GM23248 (cell line): Measurements from ENCODE around the gene TRIM26. TPM values are rescaled to one million over a fixed set of nuclear protein-coding genes. Genes with fewer than 3 reads are reported as not detected.

Experiments
- DNase-seq: peaks from one replicate; pipeline ENCODE4 v3.0.0-alpha.2; 2015
- H2AFZ ChIP-seq: fragments of 200-600 bp; sonication (generic); 2 replicates; pipeline ENCODE4 v1.6.1; 2016; ENCODE audit warnings: antibody characterized with exemption
- H3F3A ChIP-seq: fragments of 200-600 bp; sonication (generic); 2 replicates; pipeline ENCODE4 v1.6.1; 2016; ENCODE audit warnings: mild to moderate bottlenecking, antibody characterized with exemption, mixed run types; ENCODE audit not compliant: insufficient read depth
- H3K27ac ChIP-seq: fragments of 200-600 bp; sonication (generic); 2 replicates; pipeline ENCODE4 v1.5.1; 2016; ENCODE audit warnings: mild to moderate bottlenecking
- H3K27me3 ChIP-seq: fragments of 200-600 bp; sonication (generic); replicated peaks from 2 replicates; pipeline ENCODE4 v1.6.1; 2016; ENCODE audit warnings: mild to moderate bottlenecking; ENCODE audit not compliant: insufficient read depth
- H3K36me3 ChIP-seq: fragments of 200-600 bp; sonication (generic); 2 replicates; pipeline ENCODE4 v1.6.1; 2016; ENCODE audit warnings: low read depth, mild to moderate bottlenecking
- H3K4me1 ChIP-seq: fragments of 200-600 bp; sonication (generic); 2 replicates; pipeline ENCODE4 v1.6.1; 2016; ENCODE audit warnings: mild to moderate bottlenecking; ENCODE audit not compliant: insufficient read depth
- H3K4me2 ChIP-seq: fragments of 200-600 bp; sonication (generic); one replicate; pipeline ENCODE4 v1.6.1; 2016; ENCODE audit warnings: mild to moderate bottlenecking; ENCODE audit not compliant: unreplicated experiment
- H3K4me3 ChIP-seq: fragments of 200-600 bp; sonication (generic); 2 replicates; pipeline ENCODE4 v1.5.1; 2016; ENCODE audit warnings: mild to moderate bottlenecking
- H3K79me2 ChIP-seq: fragments of 200-600 bp; sonication (generic); 2 replicates; pipeline ENCODE4 v1.6.1; 2016; ENCODE audit warnings: mild to moderate bottlenecking; ENCODE audit not compliant: insufficient read depth
- H3K9ac ChIP-seq: fragments of 200-600 bp; sonication (generic); 2 replicates; pipeline ENCODE4 v1.6.1; 2016; ENCODE audit warnings: mild to moderate bottlenecking
- H3K9me2 ChIP-seq: fragments of 200-600 bp; sonication (generic); 2 replicates; pipeline ENCODE4 v1.6.1; 2016; ENCODE audit warnings: mixed run types, mild to moderate bottlenecking, moderate library complexity; ENCODE audit not compliant: insufficient read depth
- H3K9me3 ChIP-seq: fragments of 200-600 bp; sonication (generic); one replicate; pipeline ENCODE4 v1.6.1; 2017; ENCODE audit warnings: low read depth
- H4K20me1 ChIP-seq: fragments of 200-600 bp; sonication (generic); 2 replicates; pipeline ENCODE4 v1.6.0; 2016; ENCODE audit not compliant: insufficient read depth
- EZH2 ChIP-seq: fragments of 200-600 bp; sonication (generic); IDR thresholded peaks from 2 replicates; pipeline ENCODE4 v1.6.1; 2018; ENCODE audit warnings: antibody characterized with exemption, mild to moderate bottlenecking; ENCODE audit not compliant: insufficient read depth, poor library complexity, severe bottlenecking
- EZH2phosphoT487 ChIP-seq: fragments of 200-600 bp; sonication (generic); IDR thresholded peaks from 2 replicates; pipeline ENCODE4 v1.6.1; 2018; ENCODE audit warnings: antibody characterized with exemption, moderate library complexity, mild to moderate bottlenecking, low read depth; ENCODE audit not compliant: insufficient read depth
- WGBS, 2 experiments: methylation state at CpG; one replicate each; pipeline ENCODE4 v1.1.6; 2015 to 2017; ENCODE audit warnings: low lambda C conversion rate in 2 of 2, low coverage in 1 of 2; ENCODE audit errors: missing lambda C conversion rate in 2 of 2; 5-methylcytosine and 5-hydroxymethylcytosine counted together
- in situ Hi-C: fragments of 300-500 bp; cut with MboI; formaldehyde crosslinking; loops from 2 replicates; pipeline ENCODE4 v1.15.0; 2020
- polyA plus RNA-seq: library from polyadenylated mRNA; unstranded; fragments of >200 nt; fragmentation: Nextera tagmentation; extraction: Ambion mirVana; gene quantifications from 2 replicates; pipeline ENCODE4 v1.2.1, GENCODE V29; 2016
- total RNA-seq: library from RNA; depleted of rRNA; stranded (reverse); fragments of >200 nt; shearing (Covaris generic); gene quantifications from 2 replicates; pipeline ENCODE4 v1.2.3, GENCODE V29; 2014

The TRIM26 gene
- total and polyA plus RNA-seq, 2 experiments from 2014 or later, result 22.9 to 30.7 TPM

- Histone ChIP-seq H3K4me3 (no peak overlapping the region), H3K4me1 (no peaks in the 10 kb centered on the region), H3K27me3 (no peaks in the 10 kb centered on the region), H3K9me3 (no peaks in the 10 kb centered on the region), H3K79me2 (no peaks in the 10 kb centered on the region), H4K20me1 (no peaks in the 10 kb centered on the region), H3K27ac (no peak overlapping the region), H3K9ac (no peak overlapping the region), H3F3A (no peaks in the 10 kb centered on the region), H3K36me3 (peaks cover 5% of the 10 kb centered on the region; the same call in 1 of the 2 replicates), H2AFZ (no peak overlapping the region), H3K9me2 (no peaks in the 10 kb centered on the region), H3K4me2 (no peak overlapping the region)
- WGBS, 2 experiments, result 81 to 90% methylated on average over 6 to 7 of the region's 7 CpGs
- no peak for DNase-seq
- TF ChIP-seq EZH2, result no peak
- no peak for TF ChIP-seq EZH2phosphoT487
- in situ Hi-C loops, result no loop called here
Observed at GRCh38 chr6:30192076-30192475, 21.1 kb downstream of the TRIM26 start.

GRCh38 chr6:30188541-30188940 lies 24.7 kb downstream of the TRIM26 start:
- Histone ChIP-seq H3K4me2 (no peak overlapping the region), H3K79me2 (no peaks in the 10 kb centered on the region), H3K27ac (no peak overlapping the region), H3K9me2 (no peaks in the 10 kb centered on the region), H3K4me3 (no peak overlapping the region), H3K9ac (no peak overlapping the region), H3K27me3 (no peaks in the 10 kb centered on the region), H3F3A (no peaks in the 10 kb centered on the region), H3K4me1 (no peaks in the 10 kb centered on the region), H3K36me3 (no peaks in the 10 kb centered on the region; the same call in 1 of the 2 replicates), H4K20me1 (no peaks in the 10 kb centered on the region), H2AFZ (no peak overlapping the region), H3K9me3 (no peaks in the 10 kb centered on the region)
- no peak for DNase-seq
- WGBS, 2 experiments, result 91 to 94% methylated on average over 5 of the region's 5 CpGs
- in situ Hi-C loops, result no loop called here
- TF ChIP-seq EZH2 (no peak), EZH2phosphoT487 (no peak)

DNA sequence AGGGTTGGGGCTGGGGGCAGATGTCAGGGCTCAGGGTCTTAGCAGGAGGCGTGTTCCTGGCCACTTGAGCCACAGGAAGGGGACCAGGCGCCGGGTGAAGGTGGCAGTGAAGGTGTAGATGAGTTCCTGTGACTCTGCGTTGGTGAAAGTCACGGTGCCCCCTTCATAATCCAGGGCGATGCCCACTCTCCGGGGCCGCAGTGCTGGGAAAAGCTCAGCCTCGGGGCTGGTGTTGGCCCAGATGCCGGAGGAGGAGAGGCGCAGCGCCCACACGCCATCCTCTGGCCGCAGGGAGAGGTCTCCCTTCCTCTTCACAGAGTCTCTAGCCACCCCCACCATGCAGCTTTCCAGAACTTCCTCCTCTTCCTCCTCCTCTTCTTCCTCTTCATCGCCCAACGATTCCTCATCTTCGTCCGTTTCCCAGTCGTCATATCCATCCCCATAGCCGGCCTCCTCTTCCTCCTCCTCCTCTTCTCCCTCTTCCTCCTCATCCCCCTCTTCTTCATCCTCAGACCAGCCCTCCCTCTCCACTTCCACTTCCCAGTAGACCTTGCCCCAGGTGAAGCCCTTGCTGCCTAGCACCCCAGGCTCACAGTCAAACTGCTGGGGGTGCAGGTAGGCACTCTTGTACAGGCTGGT lies 27.2 kb downstream of the TRIM26 start:
- Histone ChIP-seq H3K9ac (no peak overlapping the region), H3K4me2 (no peak overlapping the region), H3K27me3 (no peaks in the 10 kb centered on the region), H3K27ac (no peak overlapping the region), H3F3A (no peaks in the 10 kb centered on the region), H3K9me3 (no peaks in the 10 kb centered on the region), H3K4me3 (no peak overlapping the region), H3K79me2 (no peaks in the 10 kb centered on the region), H3K36me3 (no peaks in the 10 kb centered on the region; the same call in 1 of the 2 replicates), H3K4me1 (no peaks in the 10 kb centered on the region), H3K9me2 (no peaks in the 10 kb centered on the region), H4K20me1 (no peaks in the 10 kb centered on the region), H2AFZ (no peak overlapping the region)
- TF ChIP-seq EZH2 (no peak), EZH2phosphoT487 (no peak)
- in situ Hi-C loops, result no loop called here
- 92 to 98% methylated on average over 15 to 20 of the region's 20 CpGs for WGBS, 2 experiments
- DNase-seq, result no peak

DNA sequence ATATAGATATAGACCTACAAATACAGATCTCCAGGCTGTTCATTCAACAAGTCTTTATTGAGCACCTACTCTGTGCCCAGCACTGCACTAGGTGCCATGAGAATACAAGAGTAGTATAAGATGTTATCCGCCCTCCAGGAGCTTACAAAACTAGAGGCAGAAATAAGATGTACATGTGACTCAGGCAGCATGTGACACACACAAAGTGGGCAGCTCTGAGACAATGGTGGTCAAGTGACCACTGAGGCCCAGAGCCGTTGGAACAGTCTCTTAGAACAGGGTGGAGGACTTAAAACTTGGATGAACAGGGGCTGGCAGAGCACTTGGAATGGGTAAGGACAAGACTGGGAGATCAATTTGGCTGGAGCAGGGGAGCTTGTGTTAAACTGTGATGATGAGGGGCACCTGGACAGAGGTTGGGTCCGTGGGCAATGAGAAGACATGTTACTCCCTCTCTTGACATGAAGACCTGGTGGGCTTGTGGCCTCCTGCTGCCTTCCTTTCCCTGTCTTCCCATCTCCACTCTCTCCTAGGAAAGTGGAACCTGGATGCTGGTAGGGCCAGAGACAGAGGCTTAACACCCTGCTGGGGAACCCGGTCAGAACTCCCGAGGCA lies 28.7 kb downstream of the TRIM26 start:
- in situ Hi-C loops, result no loop called here

More for the DNA sequence above, 28.7 kb downstream of the TRIM26 start:
- Histone ChIP-seq H2AFZ (no peak overlapping the region), H3K36me3 (no peaks in the 10 kb centered on the region; the same call in 1 of the 2 replicates), H3K4me1 (no peaks in the 10 kb centered on the region), H3K9ac (no peak overlapping the region), H3K9me2 (no peaks in the 10 kb centered on the region), H3F3A (no peaks in the 10 kb centered on the region), H4K20me1 (no peaks in the 10 kb centered on the region), H3K9me3 (no peaks in the 10 kb centered on the region), H3K4me3 (no peak overlapping the region), H3K79me2 (no peaks in the 10 kb centered on the region), H3K27ac (no peak overlapping the region), H3K27me3 (no peaks in the 10 kb centered on the region), H3K4me2 (no peak overlapping the region)
- no peak for DNase-seq
- TF ChIP-seq EZH2 (no peak), EZH2phosphoT487 (no peak)
- 66 to 68% methylated on average over 5 of the region's 5 CpGs for WGBS, 2 experiments
